GM12891 (cell line): ENCODE measurements around the gene OR2Z1.

ENCODE experiments used
- POLR2A ChIP-seq: IDR thresholded peaks from 2 replicates; pipeline ENCODE4 v1.6.1; 2011; ENCODE audit warnings: low read depth, low read length, control low read depth
- POLR2AphosphoS5 ChIP-seq: IDR thresholded peaks from 2 replicates; pipeline ENCODE4 v1.6.1; 2011; ENCODE audit warnings: low read depth, low read length, control low read depth
- TAF1 ChIP-seq: IDR thresholded peaks from 2 replicates; pipeline ENCODE4 v1.6.1; 2011; ENCODE audit warnings: low read depth, low read length, control low read depth

- TF ChIP-seq POLR2A (no peak), TAF1 (no peak), POLR2AphosphoS5 (no peak)
Observed at GRCh38 chr19:8682472-8682871, 39.0 kb upstream of the OR2Z1 start.
